T1000 (cell line): ENCODE measurements around the gene MYBPH.
A peak's percentile ranks its signal among the peaks of the same experiment; 100 is the strongest.

Source experiments
- DNase-seq: peaks from one replicate; lab custom pipeline; 2025; ENCODE audit warnings: mixed read lengths; lab: John Stamatoyannopoulos, UW

Gene MYBPH

GRCh38 chr1:203178821-203179666 is 3.4 kb upstream of the MYBPH start:
- DNase-seq, result no peak

GRCh38 chr1:203178083-203178482 is 2.5 kb upstream of the MYBPH start:
- DNase-seq, result no peak

GRCh38 chr1:203177470-203178039 is 1.9 kb upstream of the MYBPH start:
- DNase-seq, result peak; percentile 23

- DNase-seq, result no peak
These were observed 1.4 kb upstream of the MYBPH start for GRCh38 chr1:203177036-203177405.

GRCh38 chr1:203176273-203177035 is 828 bp upstream of the MYBPH start:
- DNase-seq, result no peak

- no peak for DNase-seq
These were observed 208 bp upstream of the MYBPH start for GRCh38 chr1:203175827-203176241.

GRCh38 chr1:203174324-203174985 is 1.2 kb downstream of the MYBPH start:
- DNase-seq, result no peak

- DNase-seq, result no peak
These were observed 2.1 kb downstream of the MYBPH start for GRCh38 chr1:203173566-203173965.

GRCh38 chr1:203173011-203173555 is 2.5 kb downstream of the MYBPH start:
- DNase-seq, result no peak

GRCh38 chr1:203172184-203173010 is 3.2 kb downstream of the MYBPH start:
- DNase-seq, result no peak

- no peak for DNase-seq
These were observed 4.1 kb downstream of the MYBPH start for GRCh38 chr1:203171341-203172183.

- DNase-seq, result no peak
These were observed 4.8 kb downstream of the MYBPH start for GRCh38 chr1:203170625-203171330.

GRCh38 chr1:203169770-203170520 is 5.7 kb downstream of the MYBPH start:
- no peak for DNase-seq

GRCh38 chr1:203168991-203169390 is 6.6 kb downstream of the MYBPH start:
- no peak for DNase-seq

- DNase-seq, result no peak
These were observed 7.3 kb downstream of the MYBPH start for GRCh38 chr1:203168256-203168786.

GRCh38 chr1:203167913-203168200 is 7.8 kb downstream of the MYBPH start:
- no peak for DNase-seq

- DNase-seq, result no peak
These were observed 8.4 kb downstream of the MYBPH start for GRCh38 chr1:203167026-203167912.
